Kidney (tissue), 14 donors: ENCODE data around the gene SLC22A23. TPM values are rescaled to one million over a fixed set of nuclear protein-coding genes. Genes with fewer than 3 reads are reported as not detected.
A peak's percentile ranks its signal among the peaks of the same experiment; 100 is the strongest.

Experiments
- DNase-seq, 5 donors: peaks; one replicate each; pipeline ENCODE4 v3.0.0-alpha.2; 2013 to 2020
- FAIRE-seq: peaks from 2 replicates; lab custom pipeline; 2012; peaks lifted over from hg19 to GRCh38; lab: Jason Lieb, UNC
- H3K27ac ChIP-seq, 2 donors: one replicate each; pipeline ENCODE4 v1.7.0; 2013; ENCODE audit warnings: low read depth in 2 of 2, low read length in 2 of 2, inconsistent platforms in 1 of 2
- H3K27me3 ChIP-seq: one replicate; pipeline ENCODE4 v1.7.1; 2013; ENCODE audit warnings: low read length, inconsistent platforms; ENCODE audit not compliant: control insufficient read depth, insufficient read depth
- H3K36me3 ChIP-seq, 3 donors: one replicate each; pipeline versions ENCODE4 v1.7.0 to v1.7.1; 2013; ENCODE audit warnings: low read length in 3 of 3, control low read depth in 1 of 3, inconsistent platforms in 1 of 3; ENCODE audit not compliant: insufficient read depth in 3 of 3, control insufficient read depth in 2 of 3
- H3K4me1 ChIP-seq, 3 donors: one replicate each; pipeline versions ENCODE4 v1.7.0 to v1.7.1; 2013; ENCODE audit warnings: low read length in 3 of 3, inconsistent platforms in 1 of 3, low read depth in 1 of 3; ENCODE audit not compliant: control insufficient read depth in 2 of 3, insufficient read depth in 2 of 3
- H3K4me3 ChIP-seq, 3 donors: one replicate each; pipeline versions ENCODE4 v1.7.0 to v1.8.1; 2013; ENCODE audit warnings: low read length in 3 of 3, control low read depth in 1 of 3, inconsistent platforms in 1 of 3
- H3K9ac ChIP-seq, 3 donors: one replicate each; pipeline versions ENCODE4 v1.7.0 to v1.7.1; 2013; ENCODE audit warnings: low read length in 3 of 3, control low read depth in 1 of 3, inconsistent platforms in 1 of 3
- H3K9me3 ChIP-seq, 3 donors: one replicate each; pipeline versions ENCODE4 v1.7.0 to v1.7.1; 2013; ENCODE audit warnings: low read length in 3 of 3, control low read depth in 1 of 3, inconsistent platforms in 1 of 3; ENCODE audit not compliant: control insufficient read depth in 2 of 3, insufficient read depth in 1 of 3
- intact Hi-C: fragments of 100-400 bp; cut with DNase I; formaldehyde crosslinking; loops from one replicate; pipeline ENCODE4 v1.11.1; 2022
- polyA plus RNA-seq: library from polyadenylated mRNA; stranded (reverse); fragments of 350-450 nt; fragmentation: Illumina TruSeq; extraction: RNeasy Lipid Tissue Mini Kit (QIAGEN cat#74804); gene quantifications from one replicate; pipeline ENCODE4 v1.2.3, GENCODE V29; 2014; ENCODE audit warnings: low read depth, low replicate concordance; ENCODE audit not compliant: insufficient read depth
- total RNA-seq: library from RNA; stranded (reverse); fragmentation: NEBNext Ultra II Directional; extraction: Animal tissue kit (Norgen Biotek cat#: 25700); gene quantifications from one replicate; pipeline ENCODE4 v1.2.1, GENCODE V29; 2021
- TF ChIP-seq, protein P1 (sequence below): IDR thresholded peaks from 3 replicates; pipeline ENCODE4 v1.5.1; 2012; ENCODE audit warnings: mild to moderate bottlenecking, moderate library complexity, borderline replicate concordance; ENCODE audit not compliant: insufficient read depth; ENCODE audit errors: extremely low read depth
- donor health status: control.
- donor health status: control.
- donor health status: control.
- donor health status: control.
- donor health status: control.
- donor health status: DM: yes; HTN: yes; CAD: no.
- donor health status: Normal renal cell carcinoma (clear cell type).

The SLC22A23 gene
- total and polyA plus RNA-seq, 2 donors from 2014 or later = 5.3 to 5.7 TPM

DNA sequence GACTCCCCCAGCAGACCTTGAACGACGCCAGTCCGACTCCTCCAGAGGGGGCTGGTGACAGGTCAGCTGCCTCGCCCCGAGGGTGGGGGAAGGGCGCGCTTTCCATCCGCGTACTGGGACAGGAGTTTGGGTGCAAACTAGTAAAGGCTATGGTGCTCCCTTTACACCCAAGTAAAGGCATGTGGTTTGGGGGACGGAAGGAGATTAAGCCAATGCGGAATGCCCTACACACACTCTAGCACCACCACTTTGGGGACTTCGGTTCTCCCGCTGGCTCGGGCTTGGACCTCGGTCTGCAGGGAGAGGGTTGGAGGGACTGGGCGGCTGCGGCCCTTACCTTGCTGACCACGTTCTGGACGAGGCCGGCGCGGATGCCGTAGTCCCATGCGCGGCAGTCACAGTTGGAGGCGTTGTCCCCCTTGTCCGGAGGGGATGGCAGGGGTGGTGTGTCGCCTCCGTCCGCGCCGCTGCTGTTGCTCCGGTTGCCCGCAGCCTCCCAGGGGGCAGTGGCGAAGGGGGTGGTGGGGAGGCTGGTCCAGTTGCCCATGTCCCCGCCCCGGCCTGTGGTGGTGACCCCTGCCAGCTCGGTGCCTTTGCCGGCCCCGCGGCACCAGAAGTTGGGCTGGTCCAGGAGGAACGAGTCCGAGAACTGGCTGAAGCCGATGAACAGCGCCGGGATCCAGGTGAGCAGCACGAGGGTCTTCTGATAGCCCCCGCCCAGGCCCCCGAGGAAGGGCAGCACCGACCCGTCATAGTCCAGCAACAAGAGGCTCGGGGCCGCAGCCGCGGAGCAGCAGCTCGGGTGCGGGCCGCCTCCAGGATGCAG lies 1.1 kb downstream of the SLC22A23 start:
- peak overlapping the region in 1 of 2 donors; percentile 9 for H3K27ac ChIP-seq
- DNase-seq (peak; percentile 31 to 79 (median 59)), FAIRE-seq (no peak)
- H3K4me1 ChIP-seq = peaks cover 3 to 21% (median 3%) of the 10 kb centered on the region in 3 donors
- H3K9ac ChIP-seq = peak overlapping the region in 2 of 3 donors; percentile 24 to 72
- no peaks in the 10 kb centered on the region for H3K36me3 ChIP-seq
- peaks cover 16% of the 10 kb centered on the region for H3K27me3 ChIP-seq
- intact Hi-C loops = no loop called here
- H3K9me3 ChIP-seq = no peaks in the 10 kb centered on the region
- TF ChIP-seq, protein P1, sequence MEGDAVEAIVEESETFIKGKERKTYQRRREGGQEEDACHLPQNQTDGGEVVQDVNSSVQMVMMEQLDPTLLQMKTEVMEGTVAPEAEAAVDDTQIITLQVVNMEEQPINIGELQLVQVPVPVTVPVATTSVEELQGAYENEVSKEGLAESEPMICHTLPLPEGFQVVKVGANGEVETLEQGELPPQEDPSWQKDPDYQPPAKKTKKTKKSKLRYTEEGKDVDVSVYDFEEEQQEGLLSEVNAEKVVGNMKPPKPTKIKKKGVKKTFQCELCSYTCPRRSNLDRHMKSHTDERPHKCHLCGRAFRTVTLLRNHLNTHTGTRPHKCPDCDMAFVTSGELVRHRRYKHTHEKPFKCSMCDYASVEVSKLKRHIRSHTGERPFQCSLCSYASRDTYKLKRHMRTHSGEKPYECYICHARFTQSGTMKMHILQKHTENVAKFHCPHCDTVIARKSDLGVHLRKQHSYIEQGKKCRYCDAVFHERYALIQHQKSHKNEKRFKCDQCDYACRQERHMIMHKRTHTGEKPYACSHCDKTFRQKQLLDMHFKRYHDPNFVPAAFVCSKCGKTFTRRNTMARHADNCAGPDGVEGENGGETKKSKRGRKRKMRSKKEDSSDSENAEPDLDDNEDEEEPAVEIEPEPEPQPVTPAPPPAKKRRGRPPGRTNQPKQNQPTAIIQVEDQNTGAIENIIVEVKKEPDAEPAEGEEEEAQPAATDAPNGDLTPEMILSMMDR = no peak
- H3K4me3 ChIP-seq = peak overlapping the region; percentile 32 to 81 (median 72)

DNA sequence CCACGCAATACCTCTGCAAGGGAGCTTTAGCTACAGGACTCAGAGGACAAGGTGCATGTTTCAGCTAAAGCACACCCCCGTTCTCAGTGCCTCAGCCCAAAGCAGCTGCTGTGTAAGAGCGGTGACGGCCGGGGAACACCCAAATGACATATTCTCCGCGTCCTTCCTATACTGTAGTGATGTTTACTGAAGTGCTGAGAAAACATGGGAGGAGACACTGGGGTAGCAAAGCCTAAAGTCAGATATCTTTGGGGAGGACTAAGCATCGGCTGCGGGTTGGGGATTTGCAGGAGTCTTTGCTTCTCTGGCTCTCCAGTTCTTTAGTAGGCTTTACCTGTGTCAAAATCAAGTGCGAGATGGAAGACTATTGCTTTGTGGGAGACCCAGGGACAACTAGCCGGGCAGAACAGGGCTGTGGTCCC lies 1.7 kb downstream of the SLC22A23 start:
- intact Hi-C loops = no loop called here
- peak overlapping the region in 1 of 2 donors; percentile 9 for H3K27ac ChIP-seq
- no peaks in the 10 kb centered on the region for H3K36me3 ChIP-seq
- TF ChIP-seq, protein P1 = no peak
- FAIRE-seq = no peak
- H3K4me1 ChIP-seq = peaks cover 3 to 21% (median 3%) of the 10 kb centered on the region in 3 donors
- H3K4me3 ChIP-seq = peak overlapping the region; percentile 7 to 81 (median 72)
- H3K27me3 ChIP-seq = peaks cover 16% of the 10 kb centered on the region
- peak overlapping the region in 1 of 3 donors; percentile 72 for H3K9ac ChIP-seq
- DNase-seq = peak in 2 of 5 donors; percentile 23 to 39
- H3K9me3 ChIP-seq = no peaks in the 10 kb centered on the region

DNA sequence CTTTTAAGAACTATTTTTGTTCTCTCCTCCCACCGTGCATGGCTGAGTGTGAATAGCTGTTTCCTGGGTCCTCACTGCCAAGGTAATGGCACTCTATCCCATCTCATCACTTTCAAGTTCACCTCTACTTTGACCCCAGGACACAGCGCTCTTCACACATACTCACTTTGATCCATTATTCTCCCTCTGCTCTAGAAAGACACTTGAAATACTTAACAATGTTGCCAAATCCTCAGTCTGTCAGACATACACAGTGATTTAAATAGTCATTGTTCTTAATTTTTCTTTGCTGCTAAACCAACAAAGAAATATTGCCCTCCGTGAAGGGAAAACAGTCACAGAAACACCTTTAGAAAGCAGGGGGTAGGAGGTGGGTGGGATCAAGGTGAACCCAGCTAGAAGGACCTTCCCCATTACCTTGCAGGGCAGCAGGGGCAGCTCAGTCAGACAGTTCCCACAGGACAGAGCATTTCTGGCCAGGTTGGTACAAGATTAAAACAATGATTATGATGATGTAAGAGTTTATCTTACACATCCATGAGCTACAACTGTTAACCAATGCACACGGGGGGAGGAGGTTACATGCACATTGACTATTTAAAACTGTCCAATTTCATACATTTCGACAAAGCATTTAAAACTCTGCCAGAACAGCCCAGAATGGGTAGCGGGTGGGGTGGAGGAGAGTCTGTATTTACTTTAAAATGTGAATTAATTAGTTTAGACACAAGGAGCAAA lies 2.4 kb downstream of the SLC22A23 start:
- Histone ChIP-seq H3K27me3 (peaks cover 16% of the 10 kb centered on the region), H3K4me3 (peak overlapping the region in 2 of 3 donors; percentile 72 to 81), H3K27ac (no peak overlapping the region), H3K9ac (peak overlapping the region in 1 of 3 donors; percentile 72), H3K4me1 (peaks cover 3 to 21% (median 3%) of the 10 kb centered on the region in 3 donors), H3K9me3 (no peaks in the 10 kb centered on the region), H3K36me3 (no peaks in the 10 kb centered on the region)
- intact Hi-C loops = no loop called here
- no peak for DNase-seq
- TF ChIP-seq, protein P1 = no peak
- no peak for FAIRE-seq
